Caco-2 (cell line): ENCODE data around the gene PIH1D1. TPM values are rescaled to one million over a fixed set of nuclear protein-coding genes. Genes with fewer than 3 reads are reported as not detected.
"Not testable (repeated sequence)": the region's sequence is repeated elsewhere in the genome, so short reads cannot be mapped to it uniquely, and the experiment has no call there.

Experiments used
- BruUV-seq: library from RNA; stranded (reverse); fragments of 400-500 nt; replicated peaks from 2 replicates; lab custom pipeline; 2021; lab: Mats Ljungman, UMichigan
- CTCF ChIA-PET: fragments of 300-600 bp; sonication (Branson Sonifier 250); formaldehyde crosslinking; loops from one replicate; lab custom pipeline; 2022; ENCODE audit warnings: antibody characterized with exemption; lab: Charles Lee
- POLR2A ChIA-PET: fragments of 300-600 bp; sonication (Branson Sonifier 250); formaldehyde crosslinking; loops from one replicate; lab custom pipeline; 2022; ENCODE audit warnings: antibody characterized with exemption; lab: Charles Lee
- DNase-seq, 2 experiments: peaks; one replicate each; pipeline versions ENCODE4 v3.0.0 to v3.0.0-alpha.2; 2020 to 2022
- H3K27me3 ChIP-seq: replicated peaks from 2 replicates; pipeline ENCODE4 v1.6.0; 2011; ENCODE audit warnings: low read length; ENCODE audit not compliant: control insufficient read depth, insufficient read depth
- H3K36me3 ChIP-seq: 2 replicates; pipeline ENCODE4 v1.5.1; 2011; ENCODE audit warnings: low read length; ENCODE audit not compliant: control insufficient read depth, insufficient read depth
- H3K4me1 ChIP-seq: fragments of 250-450 bp; sonication (Bioruptor Pico); 2 replicates; pipeline ENCODE4 v1.5.1; 2020; ENCODE audit warnings: mild to moderate bottlenecking
- H3K4me3 ChIP-seq: 2 replicates; pipeline ENCODE4 v1.5.1; 2011; ENCODE audit warnings: low read depth, mild to moderate bottlenecking, control low read depth, low read length
- H3K9me3 ChIP-seq: fragments of 250-450 bp; sonication (Bioruptor Pico); 2 replicates; pipeline ENCODE4 v1.5.1; 2020; ENCODE audit warnings: mild to moderate bottlenecking, moderate library complexity
- H3K27ac Mint-ChIP-seq: one replicate; pipeline ENCODE4 v1.8.0; 2022; ENCODE audit warnings: mixed read lengths; ENCODE audit not compliant: unreplicated experiment
- H3K27me3 Mint-ChIP-seq: one replicate; pipeline ENCODE4 v1.8.0; 2022; ENCODE audit warnings: mixed read lengths; ENCODE audit not compliant: insufficient read depth, unreplicated experiment
- H3K36me3 Mint-ChIP-seq: one replicate; pipeline ENCODE4 v1.8.0; 2022; ENCODE audit warnings: mild to moderate bottlenecking, mixed read lengths; ENCODE audit not compliant: insufficient read depth, unreplicated experiment
- H3K4me1 Mint-ChIP-seq: one replicate; pipeline ENCODE4 v1.8.0; 2022; ENCODE audit warnings: low read depth, mixed read lengths; ENCODE audit not compliant: unreplicated experiment
- H3K4me3 Mint-ChIP-seq: one replicate; pipeline ENCODE4 v1.8.0; 2022; ENCODE audit warnings: mild to moderate bottlenecking, moderate library complexity, mixed read lengths; ENCODE audit not compliant: unreplicated experiment
- H3K9me3 Mint-ChIP-seq: one replicate; pipeline ENCODE4 v1.8.0; 2022; ENCODE audit warnings: mixed read lengths; ENCODE audit not compliant: unreplicated experiment
- CTCF ChIP-seq, 2 experiments: fragments of 200-600 bp in 1 of 2; IDR thresholded peaks; 1 replicate in 1 of 2; 2 replicates in 1 of 2; pipeline versions ENCODE4 v1.5.1 to v1.8.0; 2011 to 2022; ENCODE audit warnings: antibody characterized with exemption in 1 of 2, control low read depth in 1 of 2, inconsistent platforms in 1 of 2, low read depth in 1 of 2, low read length in 1 of 2, mild to moderate bottlenecking in 1 of 2, moderate library complexity in 1 of 2; ENCODE audit not compliant: insufficient read depth in 1 of 2, severe bottlenecking in 1 of 2, unreplicated experiment in 1 of 2
- intact Hi-C: fragments of 100-400 bp; cut with micrococcal nuclease; formaldehyde crosslinking; loops from one replicate; pipeline ENCODE4 v1.10.0; 2022; ENCODE audit not compliant: unreplicated experiment
- total RNA-seq: library from RNA; stranded (reverse); gene quantifications from 2 replicates; pipeline ENCODE4 v1.2.3, GENCODE V29; 2022

Gene PIH1D1
- total RNA-seq, 1 experiment from 2014 or later, result 150 TPM

- Mint-ChIP-seq H3K4me1 (peaks cover 26% of the 10 kb centered on the region), H3K9me3 (peaks cover under 1% of the 10 kb centered on the region), H3K36me3 (peaks cover 45% of the 10 kb centered on the region), H3K27ac (no peak overlapping the region), H3K4me3 (no peak overlapping the region), H3K27me3 (peaks cover 14% of the 10 kb centered on the region)
- H3K4me3 ChIP-seq, result no peak overlapping the region
- CTCF ChIA-PET, result interaction anchor here (0.7 to 1.5 kb wide), 2 partner anchors 53 to 57 kb away, joined by 5 read pairs; no protein-coding TSS in a partner anchor
- peaks cover 5% of the 10 kb centered on the region; the same call in 1 of the 2 replicates for H3K36me3 ChIP-seq
- DNase-seq, result no peak
- intact Hi-C loops, result no loop called here
- 0 out of 2 replicates have a peak, but pooled peaks cover 3% of the 10 kb centered on the region for H3K4me1 ChIP-seq
- no peaks in the 10 kb centered on the region for H3K9me3 ChIP-seq
- POLR2A ChIA-PET, result no interaction called here
- TF ChIP-seq CTCF (IDR thresholded peaks at IDR 0.05; ENCODE audit: insufficient read depth in 1 of 2, low read depth in 1 of 2, low read length in 1 of 2, severe bottlenecking in 1 of 2, unreplicated experiment in 1 of 2), result no peak
- no TSS peak for BruUV-seq
- H3K27me3 ChIP-seq, result peaks cover 3% of the 10 kb centered on the region
Observed at GRCh38 chr19:49445997-49446396, 5.6 kb downstream of the PIH1D1 start.

DNA sequence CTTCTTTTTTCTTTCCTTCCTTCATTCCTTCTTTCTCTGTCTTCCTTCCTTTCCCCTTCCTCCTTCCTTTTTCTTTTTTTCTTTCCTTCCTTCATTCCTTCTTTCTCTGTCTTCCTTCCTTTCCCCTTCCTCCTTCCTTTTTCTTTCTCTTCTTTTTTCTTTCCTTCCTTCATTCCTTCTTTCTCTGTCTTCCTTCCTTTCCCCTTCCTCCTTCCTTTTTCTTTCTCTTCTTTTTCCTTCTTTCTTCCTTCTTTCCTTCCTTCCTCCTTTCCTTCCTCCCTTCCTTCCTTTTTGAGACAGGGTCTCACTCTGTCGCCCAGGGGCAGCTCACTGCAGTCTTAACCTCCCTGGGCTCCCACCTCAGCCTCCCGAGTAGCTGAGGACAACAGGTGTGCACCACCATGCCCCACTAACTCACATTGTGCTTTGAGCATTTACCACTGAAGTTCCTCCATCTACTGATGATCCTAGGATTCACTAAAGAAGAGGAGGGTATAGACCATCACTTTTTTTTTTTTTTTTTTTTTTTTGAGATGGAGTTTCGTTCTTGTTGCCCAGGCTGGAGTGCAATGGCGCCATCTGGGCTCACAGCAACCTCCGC lies 7.4 kb downstream of the PIH1D1 start:
- BruUV-seq, H3K4me1 ChIP-seq, intact Hi-C loops, H3K9me3 ChIP-seq, H3K36me3 ChIP-seq, H3K4me3 ChIP-seq, DNase-seq, H3K9me3 Mint-ChIP-seq, H3K27me3 ChIP-seq: not testable (repeated sequence)
- peaks cover 23% of the 10 kb centered on the region for H3K4me1 Mint-ChIP-seq
- peak overlapping the region; percentile 46 for H3K27ac Mint-ChIP-seq
- POLR2A ChIA-PET, result interaction anchor here (0.8 kb wide), 1 partner anchor 9 kb away, joined by 3 read pairs; the partner anchor contains the start of gene ALDH16A1
- H3K27me3 Mint-ChIP-seq, result peaks cover 27% of the 10 kb centered on the region
- H3K4me3 Mint-ChIP-seq, result peak overlapping the region; percentile 79
- CTCF ChIA-PET, result interaction anchor here (0.7 to 1.5 kb wide), 4 partner anchors 19 to 115 kb away, joined by 3 to 7 read pairs (median 5); no protein-coding TSS in a partner anchor
- peaks cover 30% of the 10 kb centered on the region for H3K36me3 Mint-ChIP-seq

- Mint-ChIP-seq H3K4me1 (peaks cover 23% of the 10 kb centered on the region), H3K27me3 (peaks cover 29% of the 10 kb centered on the region), H3K27ac (peak overlapping the region; percentile 46), H3K4me3 (peak overlapping the region; percentile 79), H3K36me3 (peaks cover 23% of the 10 kb centered on the region), H3K9me3 (peaks cover 8% of the 10 kb centered on the region)
- DNase-seq, result peak; percentile 95 to 96
- intact Hi-C loops, result loop anchor here (1.0 kb wide), 4 partner anchors 8 to 217 kb away; partner anchors contain the start of genes DKKL1 and PIH1D1
- H3K27me3 ChIP-seq, result peaks cover 6% of the 10 kb centered on the region
- H3K36me3 ChIP-seq, result no peaks in the 10 kb centered on the region
- ChIA-PET POLR2A (interaction anchor here (1.0 kb wide), 2 partner anchors 8 to 10 kb away, joined by 6 to 8 read pairs; partner anchors contain the start of gene ALDH16A1), CTCF (interaction anchor here (0.7 to 1.3 kb wide), 6 partner anchors 8 to 450 kb away, joined by 3 to 7 read pairs (median 5); partner anchors contain the start of genes GYS1 and PIH1D1)
- H3K4me1 ChIP-seq, result 0 out of 2 replicates have a peak, but pooled peaks cover 3% of the 10 kb centered on the region
- peak overlapping the region; percentile 65 for H3K4me3 ChIP-seq
- BruUV-seq, result TSS peak; percentile 68
- peak; percentile 86 to 94 for TF ChIP-seq CTCF (IDR thresholded peaks at IDR 0.05; ENCODE audit: insufficient read depth in 1 of 2, low read depth in 1 of 2, low read length in 1 of 2, severe bottlenecking in 1 of 2, unreplicated experiment in 1 of 2)
- no peaks in the 10 kb centered on the region for H3K9me3 ChIP-seq
Observed at GRCh38 chr19:49443366-49444099, 8.1 kb downstream of the PIH1D1 start.
